ENCODE data around the gene JAGN1.
"Not testable (repeated sequence)": the region's sequence is repeated elsewhere in the genome, so short reads cannot be mapped to it uniquely, and the experiment has no call there.

GRCh38 chr3:9847870-9848269, 42.5 kb upstream of the JAGN1 start:
- TF ChIP-seq CTCF (conservative IDR thresholded peaks at IDR 0.05 in 1 of 2, IDR thresholded peaks at IDR 0.05 in 1 of 2; ENCODE audit: extremely low read depth in 1 of 2, insufficient read depth in 1 of 2, low read depth in 1 of 2, low read length in 2 of 2); EZH2 (IDR thresholded peaks at IDR 0.05; ENCODE audit: borderline replicate concordance, low read length): not testable (repeated sequence)

Data from mammary epithelial cell (primary cell).